ENCODE measurements around the gene MICAL3. TPM values are rescaled to one million over a fixed set of nuclear protein-coding genes. Genes with fewer than 3 reads are reported as not detected.

MICAL3 gene, protein sequence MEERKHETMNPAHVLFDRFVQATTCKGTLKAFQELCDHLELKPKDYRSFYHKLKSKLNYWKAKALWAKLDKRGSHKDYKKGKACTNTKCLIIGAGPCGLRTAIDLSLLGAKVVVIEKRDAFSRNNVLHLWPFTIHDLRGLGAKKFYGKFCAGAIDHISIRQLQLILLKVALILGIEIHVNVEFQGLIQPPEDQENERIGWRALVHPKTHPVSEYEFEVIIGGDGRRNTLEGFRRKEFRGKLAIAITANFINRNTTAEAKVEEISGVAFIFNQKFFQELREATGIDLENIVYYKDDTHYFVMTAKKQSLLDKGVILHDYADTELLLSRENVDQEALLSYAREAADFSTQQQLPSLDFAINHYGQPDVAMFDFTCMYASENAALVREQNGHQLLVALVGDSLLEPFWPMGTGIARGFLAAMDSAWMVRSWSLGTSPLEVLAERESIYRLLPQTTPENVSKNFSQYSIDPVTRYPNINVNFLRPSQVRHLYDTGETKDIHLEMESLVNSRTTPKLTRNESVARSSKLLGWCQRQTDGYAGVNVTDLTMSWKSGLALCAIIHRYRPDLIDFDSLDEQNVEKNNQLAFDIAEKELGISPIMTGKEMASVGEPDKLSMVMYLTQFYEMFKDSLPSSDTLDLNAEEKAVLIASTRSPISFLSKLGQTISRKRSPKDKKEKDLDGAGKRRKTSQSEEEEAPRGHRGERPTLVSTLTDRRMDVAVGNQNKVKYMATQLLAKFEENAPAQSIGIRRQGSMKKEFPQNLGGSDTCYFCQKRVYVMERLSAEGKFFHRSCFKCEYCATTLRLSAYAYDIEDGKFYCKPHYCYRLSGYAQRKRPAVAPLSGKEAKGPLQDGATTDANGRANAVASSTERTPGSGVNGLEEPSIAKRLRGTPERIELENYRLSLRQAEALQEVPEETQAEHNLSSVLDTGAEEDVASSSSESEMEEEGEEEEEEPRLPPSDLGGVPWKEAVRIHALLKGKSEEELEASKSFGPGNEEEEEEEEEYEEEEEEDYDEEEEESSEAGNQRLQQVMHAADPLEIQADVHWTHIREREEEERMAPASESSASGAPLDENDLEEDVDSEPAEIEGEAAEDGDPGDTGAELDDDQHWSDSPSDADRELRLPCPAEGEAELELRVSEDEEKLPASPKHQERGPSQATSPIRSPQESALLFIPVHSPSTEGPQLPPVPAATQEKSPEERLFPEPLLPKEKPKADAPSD (N-terminal part only)
- polyA plus RNA-seq = 9.4 and 11.9 TPM in 2 replicates

DNA sequence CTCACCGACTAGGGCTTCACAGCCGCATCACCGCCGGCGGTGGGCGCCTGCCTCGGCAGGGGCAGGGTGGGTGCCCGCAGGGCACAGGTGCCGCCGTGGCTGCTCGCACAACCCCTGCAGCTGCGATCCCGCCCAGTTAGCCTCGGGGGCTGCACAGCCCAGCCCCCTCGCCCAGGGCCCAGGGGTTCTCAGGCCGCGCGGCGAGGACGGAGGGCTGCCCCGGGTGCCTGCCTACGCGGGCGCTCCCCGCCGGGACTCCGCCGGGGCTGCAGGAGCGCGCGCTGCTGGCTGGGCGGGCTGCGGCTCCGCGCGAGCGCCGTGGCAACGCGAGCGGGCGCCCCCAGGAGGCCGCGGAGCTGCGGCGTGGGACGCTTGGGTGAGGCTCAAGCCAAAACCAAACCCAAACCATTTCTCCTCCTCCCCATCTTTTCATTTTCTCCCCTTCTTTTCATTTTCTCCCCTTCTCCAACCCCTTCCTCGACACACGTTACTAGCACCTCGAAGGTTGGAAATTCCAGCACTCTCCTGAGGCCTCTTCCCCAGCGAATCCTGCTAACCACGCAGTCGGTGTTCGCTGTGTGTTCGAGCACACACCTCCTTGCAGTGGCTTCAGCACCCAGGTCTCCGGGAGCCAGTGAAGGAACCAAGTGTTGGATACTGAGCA is at the start of gene MICAL3:
Gene MICAL3 (minus strand): TSS at position 286 of the 664 bp plus-strand sequence. CDS start 117,749 bp downstream, outside the sequence.

DNA sequence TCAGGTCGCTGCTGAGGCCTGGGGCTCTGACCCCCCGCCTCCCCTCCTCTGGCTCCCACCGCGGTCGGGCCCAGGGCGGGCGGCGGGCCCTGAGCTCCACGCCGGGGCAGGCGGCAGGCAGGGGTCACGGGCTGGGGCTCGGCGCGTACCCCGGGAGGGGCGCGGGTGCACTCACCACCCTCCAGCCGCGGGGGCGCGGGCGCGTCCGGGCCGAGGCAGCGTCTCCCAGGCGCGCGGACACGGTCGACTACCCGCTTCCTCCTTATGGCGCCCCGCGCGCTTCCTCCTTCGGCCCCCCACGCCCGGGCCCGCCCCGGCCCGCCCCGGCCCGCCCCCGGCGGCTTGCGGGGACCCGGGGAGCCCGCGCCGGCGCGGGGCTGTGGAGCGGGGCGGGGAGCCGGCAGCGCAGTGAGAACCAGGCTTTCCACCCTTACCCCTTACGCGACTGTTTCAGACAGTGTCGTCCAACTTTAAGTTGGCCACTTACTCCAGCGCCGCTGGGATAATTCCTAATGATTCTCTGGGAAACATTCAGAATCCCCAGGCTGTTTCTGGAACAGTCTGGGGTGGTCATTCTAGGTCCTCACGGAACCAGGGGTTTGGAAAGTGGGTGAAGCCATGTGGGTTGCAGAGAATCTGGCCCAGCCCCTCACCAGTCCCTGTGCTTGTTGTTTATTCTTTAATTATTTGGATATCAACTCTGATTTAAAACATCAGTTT is 250.0 kb downstream of the MICAL3 start, which contains the start of gene BID:
Gene BID (minus strand): TSS at position 264 of the 720 bp plus-strand sequence. CDS start 24,353 bp downstream, outside the sequence.

Other genes with a start within 250 kb of the MICAL3 start
- gene PEX26, start 53.4 kb upstream of the MICAL3 start, polyA plus RNA-seq = 0.40 and 1.6 TPM in 2 replicates
- gene TUBA8, start 86.2 kb upstream of the MICAL3 start, polyA plus RNA-seq = 56.8 and 71.9 TPM in 2 replicates
- gene USP18, start 125.6 kb upstream of the MICAL3 start, polyA plus RNA-seq = 0.82 TPM in 1 of 2 replicates, not detected in the other